K562 treated with DMSO at 1 percent for 4 hours (cell line): Measurements from ENCODE around the gene RPN1. TPM values are rescaled to one million over a fixed set of nuclear protein-coding genes. Genes with fewer than 3 reads are reported as not detected.

Experiments used
- total RNA-seq: library from RNA; unstranded; fragments of 300-600 nt; gene quantifications from 2 replicates; pipeline ENCODE4 v1.2.3, GENCODE V29; 2022; ENCODE audit not compliant: insufficient read depth

The RPN1 gene
- 177 and 185 TPM in 2 replicates for total RNA-seq

GRCh38 chr3:128650096-128651050, at the start of gene RPN1:
TSS of gene RPN1 (minus strand) at chr3:128650818. CDS start at chr3:128650800, 18 bp downstream.

Other genes with a start within 250 kb of the RPN1 start
- not detected in 2 replicates for gene DNAJB8, start 183.9 kb downstream of the RPN1 start, total RNA-seq
- gene GATA2, start 157.6 kb downstream of the RPN1 start, total RNA-seq, result 76.1 and 89.7 TPM in 2 replicates
- 126 and 143 TPM in 2 replicates for gene RAB7A, start 75.4 kb upstream of the RPN1 start, total RNA-seq
- gene ACAD9, start 228.8 kb upstream of the RPN1 start, total RNA-seq, result 13.5 and 15.9 TPM in 2 replicates